GM18870 (cell line): ENCODE measurements around the gene CLIC5.

ENCODE experiments used
- ATAC-seq: cut with Tn5 transposase; IDR thresholded peaks from one replicate; pipeline ENCODE4 v1.9.1; 2021; ENCODE audit warnings: moderate library complexity; ENCODE audit not compliant: unreplicated experiment

The CLIC5 gene

GRCh38 chr6:45851034-45851400 is 164.6 kb downstream of the CLIC5 start:
- ATAC-seq = no peak

DNA sequence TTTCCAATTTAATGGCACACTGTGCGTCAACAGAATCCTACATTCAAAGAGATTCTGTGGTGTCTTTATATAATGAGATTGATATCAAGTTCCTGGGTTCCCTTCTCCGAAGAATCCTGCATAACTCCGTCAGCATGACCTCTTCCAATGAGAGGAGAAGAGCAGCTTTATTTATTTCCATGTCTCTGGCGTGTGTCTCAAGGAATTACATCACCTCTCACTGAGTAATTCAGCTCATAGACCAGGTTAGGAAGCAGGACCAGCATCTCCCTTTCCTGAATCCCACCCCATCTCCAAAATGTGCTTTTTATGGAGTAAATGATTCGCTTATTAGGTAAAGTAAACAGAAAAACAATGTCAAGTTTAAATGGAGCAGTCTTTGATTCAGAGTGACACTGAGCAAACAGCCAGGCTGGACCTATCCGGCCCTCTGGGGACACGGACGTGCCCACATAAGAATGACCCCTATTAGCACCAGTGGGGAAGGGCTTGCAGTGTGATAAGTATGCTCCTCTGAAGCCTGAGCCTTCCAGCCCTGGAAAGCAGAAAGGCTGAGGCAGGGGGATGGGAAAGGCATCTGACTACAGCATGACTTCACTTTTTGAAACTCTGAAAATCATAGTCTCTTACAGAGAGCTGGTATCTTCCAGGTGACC is 165.2 kb downstream of the CLIC5 start:
- ATAC-seq = no peak

DNA sequence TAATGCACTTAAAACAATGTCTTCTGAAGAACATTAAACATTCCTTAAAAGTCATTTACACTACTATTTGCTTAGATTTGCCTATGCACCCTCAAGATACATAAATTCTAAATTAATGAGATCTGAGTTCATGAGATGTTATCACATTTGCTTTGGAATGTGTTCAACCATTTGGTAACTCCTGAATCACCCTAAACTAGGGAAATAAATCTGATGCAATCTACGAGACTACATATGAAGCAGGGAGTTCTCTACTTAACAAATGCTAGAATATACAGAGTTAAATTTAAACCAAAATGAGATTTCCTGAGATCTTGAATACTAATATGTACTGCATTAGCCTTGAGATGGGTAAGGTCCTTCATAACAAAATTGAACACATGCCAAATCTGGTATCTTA is 170.1 kb downstream of the CLIC5 start:
- ATAC-seq = no peak

DNA sequence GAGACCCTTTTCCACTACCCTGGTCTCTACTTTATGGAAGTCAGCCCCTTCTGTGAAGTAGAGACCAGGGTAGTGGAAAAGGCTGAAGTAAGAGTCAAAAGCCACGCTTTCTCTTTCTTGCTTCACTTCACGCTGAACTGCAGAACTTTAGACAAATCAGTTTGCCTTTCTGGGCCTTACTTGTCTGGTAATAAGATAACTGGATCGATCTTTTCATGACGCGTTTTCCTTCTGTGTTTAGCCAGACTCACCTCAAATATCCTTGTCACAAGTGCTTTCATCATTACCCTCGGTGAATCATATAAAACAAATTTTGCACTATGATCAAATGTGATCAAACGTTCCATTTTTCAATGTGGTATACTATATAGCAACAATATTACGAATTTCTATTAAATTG is 170.7 kb downstream of the CLIC5 start:
- ATAC-seq = no peak

GRCh38 chr6:45843848-45844521 is 171.7 kb downstream of the CLIC5 start:
- ATAC-seq = no peak

DNA sequence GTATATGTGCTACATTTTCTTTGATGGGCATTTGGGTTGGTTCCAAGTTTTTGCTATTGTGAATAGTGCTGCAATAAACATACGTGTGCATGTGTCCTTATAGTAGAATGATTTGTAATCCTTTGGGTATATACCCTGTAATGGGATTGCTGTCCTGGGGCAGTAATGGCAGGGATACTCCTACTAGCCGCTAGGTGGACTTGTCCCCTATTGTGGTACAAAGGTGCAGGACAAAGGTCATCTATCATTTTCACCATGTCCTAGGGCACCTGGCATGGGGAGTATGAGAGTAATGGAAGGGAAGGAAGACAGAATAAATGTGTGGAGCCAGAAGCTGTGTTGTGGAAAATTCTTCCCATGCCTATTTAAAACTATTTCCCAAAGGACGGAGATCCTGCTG is 174.6 kb downstream of the CLIC5 start:
- ATAC-seq = no peak

DNA sequence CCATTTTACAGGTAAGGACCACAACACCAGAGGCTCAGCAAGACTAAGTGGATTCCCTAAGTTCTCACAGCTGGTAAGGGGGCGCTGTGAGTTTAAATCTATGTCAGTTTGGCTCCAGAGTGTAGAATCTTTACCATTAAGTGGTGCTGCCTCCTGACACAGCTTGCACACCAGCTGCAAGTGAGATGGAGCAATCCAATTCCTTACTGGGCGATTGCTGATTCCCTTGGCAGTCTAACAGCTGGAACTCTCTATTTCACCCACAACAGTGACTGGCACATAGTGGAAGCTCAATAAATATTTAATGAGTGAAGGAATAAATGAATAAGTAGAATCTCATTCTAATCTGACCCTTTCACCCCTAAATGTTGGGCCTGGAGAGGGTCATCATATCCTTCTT is 176.7 kb downstream of the CLIC5 start:
- no peak for ATAC-seq

- no peak for ATAC-seq
Measured at GRCh38 chr6:45838451-45838850, 177.2 kb downstream of the CLIC5 start.

DNA sequence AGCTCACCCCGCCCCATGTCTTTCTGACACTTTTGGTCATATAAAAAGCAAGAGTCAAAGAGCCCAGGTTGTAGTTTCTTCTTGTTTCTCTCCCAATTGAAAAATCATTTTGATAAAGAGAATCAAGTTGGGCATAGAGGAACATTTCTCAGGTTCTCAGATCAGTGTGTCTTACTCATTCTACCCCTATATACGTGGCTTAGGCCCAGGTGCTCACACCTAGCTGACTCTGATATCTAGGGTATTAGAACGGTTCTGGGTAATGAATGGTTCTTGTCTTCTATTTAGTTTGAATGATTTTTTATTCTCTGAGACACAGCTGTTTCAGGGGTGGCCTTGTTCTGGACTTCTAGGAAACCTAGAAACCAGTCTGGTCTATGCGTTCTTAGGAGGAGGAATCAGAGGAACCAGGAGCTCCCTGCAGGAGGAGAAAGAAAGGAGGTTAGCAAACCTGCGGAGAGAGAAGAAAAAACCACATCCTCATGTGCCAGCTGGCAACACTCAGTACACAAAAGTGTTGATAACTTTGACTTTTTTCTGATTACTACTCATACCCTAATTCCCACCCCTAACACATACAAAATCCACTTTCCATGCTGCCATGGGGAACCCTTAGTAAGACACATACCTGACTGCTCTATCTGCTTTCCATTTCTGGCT is 178.0 kb downstream of the CLIC5 start:
- ATAC-seq = no peak

- ATAC-seq = no peak
Measured at GRCh38 chr6:45836984-45837383, 178.7 kb downstream of the CLIC5 start.

GRCh38 chr6:45836438-45836824 is 179.2 kb downstream of the CLIC5 start:
- no peak for ATAC-seq

GRCh38 chr6:45835721-45836437 is 179.8 kb downstream of the CLIC5 start:
- ATAC-seq = no peak

DNA sequence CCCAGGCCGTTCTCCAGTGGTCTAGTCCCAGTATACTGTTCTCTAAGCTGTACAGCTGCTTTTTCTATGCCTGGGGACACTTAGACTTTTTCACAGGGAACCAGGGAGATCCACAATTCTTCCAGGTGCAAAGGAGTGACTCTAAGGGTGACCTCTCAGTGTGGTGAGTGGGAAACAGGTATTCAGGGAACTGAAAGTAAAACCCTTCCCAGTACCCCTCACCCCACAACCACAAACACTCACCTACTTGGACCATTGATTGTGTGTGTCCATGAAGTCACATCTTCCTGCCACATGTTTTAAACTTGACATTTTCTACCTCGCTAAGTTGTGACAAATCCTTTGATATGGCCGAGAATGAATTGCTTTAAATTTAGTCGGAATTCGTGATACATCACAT is 183.6 kb downstream of the CLIC5 start:
- ATAC-seq = no peak
